LoVo (cell line): ENCODE measurements around the gene ENTPD3.
A peak's percentile ranks its signal among the peaks of the same experiment; 100 is the strongest.

Experiments used
- DNase-seq: peaks from one replicate; pipeline ENCODE4 v3.0.0-alpha.2; 2016; ENCODE audit warnings: low spot score

ENTPD3 gene

GRCh38 chr3:40387001-40387894, at the start of gene ENTPD3:
TSS of gene ENTPD3 (plus strand) at chr3:40387184. CDS start at chr3:40388058, 874 bp downstream.
- peak; percentile 3 for DNase-seq

GRCh38 chr3:40339871-40340270, 47.1 kb upstream of the ENTPD3 start:
- DNase-seq = no peak

GRCh38 chr3:40340541-40341170, 46.3 kb upstream of the ENTPD3 start:
- DNase-seq = no peak

DNA sequence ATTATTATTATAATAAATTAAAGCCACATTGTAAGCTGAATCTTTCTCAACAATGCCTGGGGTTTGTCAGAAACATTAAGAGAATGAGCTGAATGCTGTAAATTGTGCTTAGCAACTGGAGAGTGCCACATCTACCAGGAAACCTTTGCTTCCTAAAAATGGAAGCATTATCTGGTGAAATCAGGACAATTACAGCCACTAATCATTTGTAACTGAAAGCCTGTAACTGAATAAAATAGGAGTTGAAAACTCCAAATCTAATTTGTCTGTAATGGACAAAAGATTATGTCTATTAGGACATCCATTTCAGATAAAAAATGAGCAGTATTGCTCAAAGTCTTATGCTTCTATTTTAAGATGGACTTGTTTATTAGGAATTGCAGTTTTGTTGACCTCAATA, 45.3 kb upstream of the ENTPD3 start:
- no peak for DNase-seq

- DNase-seq = no peak
These were observed 36.5 kb upstream of the ENTPD3 start for GRCh38 chr3:40350529-40350928.

- DNase-seq = no peak
These were observed 31.6 kb upstream of the ENTPD3 start for GRCh38 chr3:40355410-40355809.

DNA sequence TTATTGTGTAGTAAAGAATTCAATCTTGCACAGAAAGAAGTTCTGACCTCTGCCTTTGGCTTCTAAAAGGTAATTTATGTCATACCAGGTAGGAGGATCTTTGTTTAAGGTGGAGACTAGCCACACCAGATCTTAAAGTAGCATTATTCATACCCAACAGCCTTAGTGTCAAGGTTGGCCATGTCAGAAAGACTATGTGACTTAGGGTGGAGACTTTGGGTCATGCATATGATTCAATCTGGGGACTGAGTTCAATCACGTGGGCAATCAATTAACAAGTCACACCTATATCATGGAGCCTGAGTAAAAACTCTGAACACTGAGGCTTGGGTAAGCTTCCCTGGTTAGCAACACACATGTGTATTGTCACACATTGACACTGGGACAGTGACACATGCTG, 28.5 kb upstream of the ENTPD3 start:
- no peak for DNase-seq

GRCh38 chr3:40363674-40364073, 23.3 kb upstream of the ENTPD3 start:
- DNase-seq = no peak

DNA sequence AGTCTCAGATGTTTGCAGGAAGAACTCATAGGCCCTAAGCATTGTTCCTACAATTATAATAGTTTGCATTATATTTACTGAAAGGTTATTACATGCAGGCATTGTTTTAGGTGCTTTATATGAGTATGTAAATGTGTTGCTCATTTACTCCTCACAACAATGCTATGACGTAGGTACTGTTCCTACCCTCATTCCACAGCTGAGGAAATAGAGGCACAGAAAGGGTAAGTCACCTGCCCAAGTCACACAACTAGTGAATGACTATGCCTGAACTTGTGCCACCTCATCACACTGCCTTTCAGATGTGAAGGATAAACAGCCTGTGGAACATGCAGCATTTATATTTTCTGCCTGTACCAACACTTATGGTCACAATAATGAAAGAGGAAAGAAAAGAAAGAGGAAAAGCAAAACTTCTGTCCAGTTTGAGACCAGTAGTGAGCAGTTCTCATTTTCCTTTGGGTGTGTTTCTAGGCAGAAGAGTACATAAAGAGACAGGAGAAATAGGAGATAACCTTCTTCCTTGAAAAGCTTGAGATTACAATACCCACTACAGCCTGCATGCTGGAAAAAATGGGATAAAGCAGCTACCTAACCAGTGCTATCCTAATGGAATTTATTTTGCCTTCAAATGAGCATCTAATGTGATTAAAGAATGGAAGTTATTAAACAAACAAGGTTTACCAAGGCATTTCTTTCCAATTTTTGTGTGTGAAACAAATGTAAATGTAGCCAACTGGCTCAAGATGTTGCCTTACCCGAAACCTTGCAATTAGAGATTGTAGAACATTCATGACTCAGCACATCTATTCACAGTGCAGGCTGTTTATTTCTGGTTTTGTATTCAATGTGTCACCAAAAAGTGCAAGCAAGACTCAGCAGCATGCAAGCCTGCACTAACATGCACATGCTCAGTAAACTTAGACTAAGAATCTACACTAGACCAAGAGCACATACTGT, 20.5 kb upstream of the ENTPD3 start:
- DNase-seq = no peak

GRCh38 chr3:40369716-40370115, 17.3 kb upstream of the ENTPD3 start:
- DNase-seq = no peak

GRCh38 chr3:40377822-40378221, 9.2 kb upstream of the ENTPD3 start:
- DNase-seq = no peak

- no peak for DNase-seq
These were observed 7.2 kb upstream of the ENTPD3 start for GRCh38 chr3:40379674-40380306.

DNA sequence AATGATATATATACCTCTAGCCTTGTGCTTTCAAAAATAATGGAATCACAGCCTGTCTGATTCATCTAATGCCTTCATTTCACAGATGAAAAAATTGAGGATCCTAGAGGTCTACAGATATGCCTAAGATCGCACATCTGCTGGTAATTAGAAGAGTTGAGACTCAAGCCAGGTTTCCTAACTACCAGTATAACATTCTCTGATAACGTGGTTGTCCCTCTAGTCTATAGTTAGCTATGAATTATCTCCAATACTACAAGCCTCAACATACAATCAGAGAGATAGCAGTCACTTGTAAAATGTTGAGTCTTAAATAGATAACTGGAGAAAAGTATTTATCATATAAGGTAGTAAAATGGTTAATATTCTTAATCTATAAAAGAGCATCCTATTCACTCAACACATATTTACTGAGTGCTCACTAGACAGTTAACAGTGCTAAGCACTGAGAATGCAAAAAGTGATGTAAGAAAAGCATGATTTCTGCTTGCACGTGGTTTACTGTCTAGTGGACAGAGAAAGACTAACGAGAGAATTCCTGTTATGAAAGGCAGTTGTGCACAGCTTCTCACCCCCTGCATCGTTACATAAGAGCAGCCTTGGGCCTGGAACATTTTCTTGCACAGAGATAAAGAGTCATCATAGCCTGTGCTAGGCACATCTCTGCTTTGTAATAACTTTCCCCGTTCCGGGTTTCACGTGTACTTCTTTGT, 4.9 kb upstream of the ENTPD3 start:
- no peak for DNase-seq

DNA sequence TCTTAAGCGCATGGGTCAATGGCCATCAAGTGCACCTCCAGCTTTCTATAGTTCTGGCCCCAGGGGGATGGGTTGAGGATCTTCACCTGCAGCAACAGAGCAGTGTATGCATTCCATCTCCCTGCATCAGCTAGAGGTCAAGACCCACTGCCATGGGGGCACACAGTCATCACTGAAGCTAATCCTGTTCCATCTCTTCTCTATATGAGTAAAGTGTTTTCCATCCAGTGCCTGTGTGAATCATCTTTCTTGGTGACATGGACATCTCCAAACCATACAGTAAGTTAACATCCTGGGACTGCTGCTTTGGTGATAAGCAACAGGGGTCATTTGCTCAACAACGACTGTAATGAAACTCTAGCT, 4.4 kb upstream of the ENTPD3 start:
- no peak for DNase-seq

DNA sequence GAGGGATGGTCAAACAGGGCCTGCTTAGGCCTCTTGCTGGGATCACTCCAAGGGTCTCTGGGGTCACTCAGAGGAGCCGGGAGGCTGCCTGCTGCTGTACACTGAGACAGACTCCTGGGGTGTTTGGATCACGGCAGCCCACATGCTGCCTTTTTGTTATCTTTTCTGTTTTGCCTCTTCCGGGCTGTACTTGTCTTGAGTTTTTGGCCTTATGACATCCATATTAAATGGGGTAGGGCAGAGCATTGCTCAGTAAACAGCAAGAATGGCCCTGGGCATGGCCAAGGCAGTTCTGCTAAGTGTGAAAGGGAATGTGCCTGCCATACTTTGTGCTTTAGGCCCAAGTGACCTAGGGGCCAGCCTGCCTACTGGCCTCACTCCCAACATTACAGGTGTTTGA, 771 bp upstream of the ENTPD3 start:
- no peak for DNase-seq

GRCh38 chr3:40387895-40388254, 891 bp downstream of the ENTPD3 start:
- no peak for DNase-seq

DNA sequence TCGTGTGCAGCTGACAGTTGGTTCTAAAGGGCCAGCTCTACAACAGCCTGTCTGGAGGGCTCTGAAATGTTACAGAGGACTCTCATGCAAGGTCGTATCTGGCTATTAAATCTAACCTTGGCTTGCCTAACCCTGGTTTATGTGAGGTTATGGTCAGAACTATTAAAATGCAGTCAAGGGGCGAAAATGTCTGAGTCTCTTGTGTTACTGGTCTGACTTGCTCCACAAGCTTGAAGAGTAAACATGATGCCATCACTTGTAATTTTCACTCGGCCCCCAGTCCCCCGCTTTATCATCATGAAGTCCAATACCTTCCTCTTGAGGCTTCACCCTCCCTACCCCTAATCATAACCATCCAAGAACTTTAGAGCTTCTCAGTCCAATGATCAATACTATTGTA, 9.4 kb downstream of the ENTPD3 start:
- DNase-seq = no peak

- DNase-seq = no peak
These were observed 10.1 kb downstream of the ENTPD3 start for GRCh38 chr3:40397129-40397528.

DNA sequence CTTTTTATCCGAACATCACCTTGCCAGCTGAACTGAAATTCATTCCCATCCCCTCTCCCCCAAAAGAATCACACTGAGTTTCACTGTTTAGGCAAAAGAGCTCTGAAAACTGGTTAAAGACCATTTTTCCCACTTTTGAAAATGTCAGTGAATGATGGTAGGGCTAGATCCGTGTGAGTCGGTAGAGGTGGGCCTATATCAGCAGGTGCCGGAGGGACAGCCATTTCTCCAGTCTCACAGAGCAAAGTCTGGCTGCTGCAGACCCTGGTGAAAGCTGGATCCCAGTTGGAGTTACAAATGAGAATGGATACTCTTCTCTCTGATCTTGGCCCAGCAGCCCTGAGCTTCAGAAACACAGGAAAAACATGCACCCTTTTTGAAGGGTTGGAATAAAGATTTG, 10.9 kb downstream of the ENTPD3 start:
- no peak for DNase-seq

DNA sequence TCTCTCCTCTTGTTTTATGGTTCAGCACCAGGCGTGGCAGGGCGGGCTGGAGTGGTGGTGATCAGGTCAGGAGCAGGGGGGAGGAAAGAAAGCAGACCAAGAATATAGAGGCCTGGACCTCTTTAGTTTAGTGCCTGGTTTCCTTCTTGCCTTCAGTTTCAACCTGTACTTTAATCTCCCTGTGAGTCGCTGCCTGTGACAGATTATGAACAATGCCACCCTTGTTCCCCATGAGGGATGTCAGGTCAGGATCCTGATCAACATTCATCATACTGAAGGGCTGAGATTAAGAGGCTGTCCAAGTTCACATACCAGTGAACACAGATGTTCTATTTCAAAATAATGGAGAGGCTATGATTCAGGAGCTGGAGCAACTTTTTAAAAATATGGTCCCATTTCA, 11.4 kb downstream of the ENTPD3 start:
- DNase-seq = no peak

- no peak for DNase-seq
These were observed 17.7 kb downstream of the ENTPD3 start for GRCh38 chr3:40404591-40405198.
